ENCODE results near the gene MTUS2. TPM values are rescaled to one million over a fixed set of nuclear protein-coding genes. Genes with fewer than 3 reads are reported as not detected.

Gene MTUS2
- total RNA-seq, 1 experiment from 2014 or later = 0.35 TPM

DNA sequence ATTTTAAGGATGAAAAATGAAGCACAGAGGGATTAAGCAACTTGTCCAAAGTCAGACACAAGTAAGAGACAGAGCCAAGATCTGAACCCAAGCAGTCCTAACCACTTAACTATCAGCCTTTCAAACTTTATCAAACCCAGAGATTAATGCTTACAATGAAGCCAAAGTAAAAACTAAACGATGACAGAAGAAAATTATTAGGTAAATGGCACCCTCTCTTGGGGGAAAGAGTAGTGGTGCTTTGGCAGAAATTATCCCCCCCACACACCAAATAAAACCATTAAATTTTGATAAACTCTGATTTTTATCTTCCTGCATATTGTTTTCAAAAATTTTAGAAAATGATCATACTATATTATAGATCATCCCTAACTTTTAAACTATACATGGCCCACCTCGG is 446.1 kb downstream of the MTUS2 start:
- H2BK120ac ChIP-seq (ENCODE audit: low read depth, low read length, poor library complexity, severe bottlenecking) = no peak overlapping the region
- H3K9ac ChIP-seq (ENCODE audit: extremely low read depth, insufficient read length, low read length) = no peak overlapping the region
- H3K79me2 ChIP-seq (ENCODE audit: insufficient read depth, low read length) = no peaks in the 10 kb centered on the region
- no peaks in the 10 kb centered on the region for H3K4me1 ChIP-seq (ENCODE audit: insufficient read depth, low read length)
- H3K18ac ChIP-seq (ENCODE audit: insufficient read length, low read depth, low read length) = no peak overlapping the region
- no peak overlapping the region for H4K8ac ChIP-seq (replicated peaks; ENCODE audit: insufficient read length, low read depth, low read length)
- H3K4me3 Mint-ChIP-seq = no peak overlapping the region
- H2AFZ ChIP-seq (ENCODE audit: low read length) = no peak overlapping the region
- no peak overlapping the region for H4K5ac ChIP-seq (ENCODE audit: insufficient read length, low read depth, low read length)
- no peak overlapping the region for H2BK15ac ChIP-seq (ENCODE audit: low read depth, low read length)
- H3K4ac ChIP-seq (ENCODE audit: low read depth, low read length) = no peak overlapping the region
- DNase-seq = no peak
- no peaks in the 10 kb centered on the region for H3K27me3 ChIP-seq (ENCODE audit: insufficient read depth, low read length)
- no peaks in the 10 kb centered on the region for H3K4me1 Mint-ChIP-seq
- no peak overlapping the region for H2BK5ac ChIP-seq (ENCODE audit: insufficient read length, low read length)
- peaks cover 6 to 10% of the 10 kb centered on the region in 2 experiments; a peak in 2 of 5 replicates for H3K9me3 Mint-ChIP-seq
- H3K79me1 ChIP-seq (ENCODE audit: insufficient read depth, low read depth, low read length, poor library complexity, severe bottlenecking) = no peaks in the 10 kb centered on the region
- no peak overlapping the region for H3K4me2 ChIP-seq (ENCODE audit: insufficient read depth, insufficient read length, low read length)
- no peaks in the 10 kb centered on the region for H3K23me2 ChIP-seq (ENCODE audit: insufficient read length, low read depth, low read length, poor library complexity, severe bottlenecking)
- no peak overlapping the region for H3K23ac ChIP-seq (ENCODE audit: insufficient read length, low read depth, low read length)
- H4K91ac ChIP-seq (ENCODE audit: insufficient read length, low read depth, low read length) = no peak overlapping the region
- no peak overlapping the region for H2BK12ac ChIP-seq (ENCODE audit: insufficient read length, low read depth, low read length)
- H3K14ac ChIP-seq (ENCODE audit: insufficient read depth, low read length) = no peak overlapping the region
- H3K9me3 ChIP-seq (ENCODE audit: control insufficient read depth, low read depth, low read length) = no peaks in the 10 kb centered on the region
- no peak overlapping the region for H2BK20ac ChIP-seq (ENCODE audit: low read depth, low read length, poor library complexity, severe bottlenecking)
- no CpG with 5 or more reads among the region's 2 CpGs for WGBS (ENCODE audit: extremely low coverage, insufficient read length, low lambda C conversion rate)
- H4K20me1 ChIP-seq (ENCODE audit: control insufficient read depth, insufficient read depth, insufficient read length) = no peaks in the 10 kb centered on the region
- H3K56ac ChIP-seq (ENCODE audit: insufficient read length, low read depth, low read length) = no peak overlapping the region
- H3K27ac ChIP-seq (ENCODE audit: insufficient read length, low read depth, low read length) = no peak overlapping the region
- TF ChIP-seq CTCF (conservative IDR thresholded peaks at IDR 0.05) = 0 out of 3 replicates have a peak, but pooled peaks have one; percentile 15
- peaks cover 0 to 7% (median 3%) of the 10 kb centered on the region in 3 experiments; a peak in 4 of 7 replicates for H3K36me3 Mint-ChIP-seq (ENCODE audit: insufficient read depth in 1 of 3, low read depth in 3 of 3)
- H3K27me3 Mint-ChIP-seq (ENCODE audit: low read depth) = peaks cover 3% of the 10 kb centered on the region; the same call in 1 of the 2 replicates
- no peak overlapping the region for H3T11ph ChIP-seq (ENCODE audit: low read length)
- H3K27ac Mint-ChIP-seq = no peak overlapping the region
- H2AK5ac ChIP-seq (ENCODE audit: insufficient read length, low read length) = no peak overlapping the region

Data from H9 (cell line).